Stimulated activated CD4-positive, alpha-beta T cell treated with anti-CD3 and anti-CD28 coated beads, Interleukin-1b, Interleukin-23, amount 100 ng/mL, for 1 hour (primary cell): ENCODE results near the gene CDC42SE2.
A peak's percentile ranks its signal among the peaks of the same experiment; 100 is the strongest.

Experiments used
- DNase-seq, 2 donors: peaks; one replicate each; pipeline ENCODE4 v3.0.0-alpha.2; 2020; ENCODE audit warnings: low read depth in 2 of 2

The CDC42SE2 gene, protein sequence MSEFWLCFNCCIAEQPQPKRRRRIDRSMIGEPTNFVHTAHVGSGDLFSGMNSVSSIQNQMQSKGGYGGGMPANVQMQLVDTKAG

DNA sequence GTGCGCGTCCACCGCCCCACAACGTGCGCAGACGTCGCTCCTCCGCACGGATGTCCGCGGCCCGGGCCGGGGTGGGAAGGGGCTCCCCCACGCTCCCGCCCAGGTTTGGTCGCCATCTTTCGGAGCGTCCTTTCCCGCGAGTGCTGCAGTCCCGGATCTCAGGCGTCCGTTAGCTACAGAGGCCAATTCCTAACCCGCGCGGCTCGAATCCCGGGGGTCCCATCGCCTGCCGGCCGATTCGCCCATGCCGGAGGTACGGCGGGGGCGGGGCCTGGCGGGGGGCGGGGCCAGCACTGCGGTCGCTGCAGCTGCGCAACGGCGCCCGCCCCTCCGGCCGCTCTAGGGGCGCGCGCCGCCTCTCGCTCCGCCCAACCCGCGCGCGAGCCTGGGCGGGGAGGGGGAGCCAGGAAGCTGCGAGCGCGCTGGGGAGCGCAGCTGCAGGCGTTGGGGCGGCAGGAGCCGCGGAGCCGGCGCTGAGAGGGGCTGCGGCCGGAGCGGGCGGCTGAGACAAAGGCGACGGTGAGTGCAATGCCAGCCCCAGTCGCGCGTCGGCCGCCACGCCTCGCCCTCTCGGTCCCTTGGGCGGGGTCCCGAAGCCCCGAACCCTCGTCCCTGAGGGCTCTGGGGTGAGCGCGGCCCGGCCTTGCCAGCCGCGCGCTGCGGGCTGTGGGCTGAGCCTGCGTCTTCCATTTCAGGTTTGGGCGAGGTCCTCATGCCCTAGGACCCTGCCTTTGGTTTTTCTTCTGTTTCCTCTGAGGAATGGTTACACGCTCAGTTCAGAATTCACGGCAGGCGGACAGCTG is at the start of gene CDC42SE2:
Gene CDC42SE2 (plus strand): TSS at position 406 of the 803 bp plus-strand sequence. CDS start 95,441 bp downstream, outside the sequence.
- DNase-seq, result peak; percentile 61 to 65

DNA sequence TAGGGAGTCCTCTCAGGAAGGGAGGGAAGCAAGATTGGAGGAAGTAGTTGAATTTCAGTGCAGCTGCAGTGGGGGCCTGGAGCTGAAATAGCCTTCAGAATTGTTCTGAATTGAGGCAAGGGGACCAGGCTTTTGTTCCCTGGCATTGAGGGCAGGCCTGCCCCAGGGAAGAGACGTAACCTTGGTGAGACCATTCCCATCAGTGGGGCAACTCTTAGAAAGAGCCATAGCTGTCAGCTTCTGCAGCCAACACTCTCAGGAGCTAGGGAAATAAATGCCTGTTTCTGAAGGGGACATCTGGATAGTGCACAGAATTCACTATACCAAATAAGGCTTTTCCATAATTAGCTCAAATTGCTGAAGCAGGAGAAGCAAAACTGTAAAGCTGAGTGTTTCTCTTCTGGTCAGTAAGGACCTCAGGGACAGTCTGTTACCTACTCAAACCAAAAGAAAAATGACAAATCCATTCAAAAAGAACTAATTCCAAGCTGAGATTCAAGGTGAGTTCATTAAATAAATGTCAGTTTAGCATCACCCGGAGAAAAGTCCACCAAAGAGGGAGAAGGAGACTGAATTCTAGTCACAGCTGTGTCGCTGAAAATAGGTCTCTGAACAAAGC is 49.1 kb upstream of the CDC42SE2 start:
- no peak for DNase-seq

DNA sequence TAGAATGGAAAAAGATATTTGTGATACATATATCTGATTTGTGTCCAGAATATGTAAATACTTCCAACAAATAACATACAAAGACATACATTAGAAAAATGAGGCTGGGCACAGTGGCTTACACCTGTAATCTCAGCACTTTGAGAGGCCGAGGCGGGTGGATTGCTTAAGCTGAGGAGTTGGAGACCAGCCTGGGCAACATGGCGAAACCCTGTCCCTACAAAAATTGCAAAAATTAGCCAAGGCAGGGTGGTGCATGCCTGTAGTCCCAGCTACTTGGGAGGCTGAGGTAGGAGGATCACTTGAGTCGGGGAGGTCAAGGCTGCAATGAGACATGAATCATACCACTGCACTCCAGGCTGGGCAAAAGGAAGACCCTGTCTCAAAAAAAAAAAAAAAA is 46.1 kb upstream of the CDC42SE2 start:
- DNase-seq, result no peak

DNA sequence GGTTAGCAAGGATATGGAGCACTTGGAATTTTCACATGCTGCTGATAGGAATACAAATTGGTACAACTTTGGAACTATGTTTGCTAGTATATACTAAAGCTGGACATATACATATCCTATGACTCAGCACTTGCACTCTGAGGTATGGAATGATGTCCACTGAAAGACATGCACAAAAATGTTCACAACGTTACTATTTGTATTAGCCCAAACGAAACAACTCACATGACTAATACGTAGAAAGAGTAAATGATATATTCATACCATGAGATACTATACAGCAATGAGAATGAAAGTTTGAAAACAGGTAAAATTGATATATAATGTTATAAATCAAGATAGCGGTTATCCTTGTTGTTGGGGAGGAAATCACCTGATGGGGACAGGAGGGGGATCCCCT is 45.5 kb upstream of the CDC42SE2 start:
- no peak for DNase-seq

DNA sequence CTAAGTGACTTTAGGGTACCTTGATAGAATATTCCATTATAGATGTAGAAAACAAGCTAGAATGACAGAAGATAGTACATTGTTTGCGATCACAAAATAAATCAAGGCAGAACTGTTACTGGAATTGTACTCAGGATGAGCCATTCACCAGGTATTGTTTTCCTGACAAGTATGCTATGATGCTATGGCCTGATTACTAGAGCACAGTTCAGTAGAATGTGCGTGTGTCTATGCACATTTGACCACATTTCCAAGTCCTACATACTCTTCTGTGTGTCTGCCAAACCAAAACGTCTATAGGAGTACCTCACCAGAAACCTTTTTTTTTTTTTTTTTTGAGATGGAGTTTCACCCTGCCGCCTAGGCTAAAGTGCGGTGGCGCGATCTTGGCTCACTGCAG is 43.3 kb upstream of the CDC42SE2 start:
- no peak for DNase-seq

DNA sequence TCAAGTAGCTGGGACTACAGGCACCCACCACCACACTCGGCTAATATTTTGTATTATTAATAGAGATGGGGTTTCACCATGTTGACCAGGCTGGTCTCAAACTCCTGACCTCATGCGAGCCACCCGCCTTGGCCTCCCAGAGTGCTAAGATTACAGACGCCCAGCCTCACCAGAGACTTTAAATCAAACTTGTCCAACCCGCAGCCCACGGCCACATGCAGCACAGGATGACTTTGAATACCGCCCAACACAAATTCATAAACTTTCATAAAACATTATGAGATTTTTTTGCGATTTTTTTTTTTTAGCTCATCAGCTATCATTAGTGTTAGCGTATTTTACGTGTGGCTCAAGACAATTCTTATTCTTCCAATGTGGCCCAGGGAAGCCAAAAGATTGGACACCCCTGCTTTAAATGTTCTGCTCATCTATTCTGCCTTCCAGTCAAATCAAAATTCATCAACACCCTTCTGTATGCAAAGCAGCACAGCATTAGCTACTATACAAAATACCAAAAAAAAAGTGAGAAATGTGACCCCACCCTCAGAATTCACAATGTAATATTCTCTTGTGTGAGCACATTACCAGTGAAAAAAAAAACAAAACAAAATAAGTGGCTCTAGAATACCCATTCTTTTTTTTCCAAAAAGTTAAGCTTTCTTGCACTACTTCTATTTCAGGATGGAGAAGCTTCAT is 42.7 kb upstream of the CDC42SE2 start:
- DNase-seq, result no peak

DNA sequence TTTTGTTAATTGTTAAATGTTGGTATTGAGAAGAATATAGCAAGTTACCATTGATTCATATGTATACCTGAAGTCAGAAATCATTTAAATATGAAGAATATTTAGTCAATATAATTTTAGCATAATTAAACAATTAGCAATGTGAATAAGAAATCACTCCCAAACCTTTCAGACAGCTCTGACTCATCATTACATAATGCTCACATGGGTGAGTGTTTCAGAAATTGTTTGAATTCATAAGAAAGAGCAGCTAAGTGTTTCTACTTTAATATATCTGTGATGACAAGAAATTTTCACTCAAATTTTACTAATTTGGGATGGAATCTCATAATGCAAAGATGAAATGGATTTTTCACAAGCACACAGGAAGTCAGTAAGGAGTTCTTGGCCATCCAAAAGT is 42.0 kb upstream of the CDC42SE2 start:
- no peak for DNase-seq

DNA sequence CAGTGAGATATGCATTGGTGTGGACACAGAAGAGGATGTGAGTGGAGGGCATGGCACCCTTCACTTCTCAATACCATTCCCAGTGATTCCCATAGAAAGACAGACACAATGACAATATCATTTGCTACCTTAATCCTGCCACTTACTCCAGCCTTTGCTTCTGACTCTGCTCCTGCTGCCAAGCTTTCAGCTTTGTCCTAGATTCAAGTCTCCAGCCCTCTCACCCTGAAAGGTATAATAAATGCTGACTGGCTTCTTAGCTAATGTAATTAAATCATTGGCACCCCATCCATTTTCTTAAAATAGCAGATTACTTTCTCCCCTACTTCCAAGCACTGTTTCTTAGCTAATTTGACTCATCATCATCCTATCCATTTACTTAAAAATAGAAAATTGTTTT is 41.1 kb upstream of the CDC42SE2 start:
- no peak for DNase-seq

DNA sequence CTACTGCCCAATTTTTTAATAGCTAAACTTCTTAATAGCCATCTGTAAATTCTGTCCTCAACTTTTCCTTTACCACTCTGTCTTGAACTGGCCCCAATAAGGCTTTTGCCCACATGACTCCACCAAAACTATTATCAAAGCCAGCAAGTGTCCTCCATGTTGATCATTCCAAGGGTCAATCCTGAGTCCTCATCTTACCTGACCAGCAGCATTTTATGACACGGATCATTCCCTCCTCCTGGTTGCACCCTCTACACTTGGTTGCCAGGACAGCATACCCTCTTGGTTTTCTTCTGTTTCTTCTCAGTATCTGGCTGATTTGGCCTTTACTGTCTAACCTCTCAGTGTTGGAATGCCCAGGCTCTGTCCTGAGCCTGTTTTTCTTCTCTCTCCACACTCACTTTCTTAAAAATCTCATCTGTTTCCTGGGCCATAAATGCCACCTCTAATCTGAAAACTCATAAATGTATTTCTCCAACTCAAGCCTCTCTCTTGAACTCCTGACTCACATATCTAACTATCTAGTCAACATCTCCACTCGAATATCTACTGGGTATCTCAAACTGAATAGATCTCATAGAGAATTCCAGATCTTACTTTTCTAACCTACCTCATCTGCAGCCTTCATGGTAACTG is 40.0 kb upstream of the CDC42SE2 start:
- no peak for DNase-seq

DNA sequence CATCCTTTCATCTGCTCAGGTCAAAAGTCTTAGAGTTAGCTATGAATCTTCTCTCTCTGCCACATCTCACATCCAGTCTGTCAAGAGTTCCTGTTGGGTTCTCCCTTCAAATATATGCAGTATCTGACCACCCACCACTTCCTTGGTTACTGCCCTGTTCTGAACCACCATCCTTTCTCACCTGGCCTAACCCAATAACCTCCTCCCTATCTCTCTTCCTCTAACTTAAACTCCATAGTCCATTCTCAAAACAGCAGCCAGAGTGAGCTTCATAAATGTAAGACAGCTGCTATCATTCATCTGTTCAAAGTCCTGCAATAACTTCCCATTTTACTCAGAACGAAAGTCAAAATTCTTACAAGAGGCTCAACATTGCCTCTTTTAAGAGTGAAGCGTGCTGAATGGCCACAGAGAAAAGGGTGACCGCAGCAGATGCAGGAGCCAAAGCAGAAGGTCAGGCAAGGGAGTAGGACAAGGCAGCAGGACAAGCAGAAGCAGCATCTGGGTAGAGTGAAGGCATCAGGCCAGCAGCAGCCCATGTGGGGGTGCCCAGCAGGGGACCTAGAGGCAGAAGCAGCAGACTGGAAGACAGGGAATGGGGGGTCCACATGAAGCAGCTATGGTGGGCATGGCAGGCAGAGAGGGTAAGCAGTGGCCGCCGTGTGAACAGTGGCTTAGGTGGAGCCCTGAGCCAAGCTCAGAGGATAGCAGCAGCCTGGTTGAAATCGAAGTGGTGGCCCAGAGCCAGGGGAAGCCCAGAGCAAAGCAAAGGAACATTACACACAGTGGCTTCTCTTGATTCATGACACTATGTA is 39.3 kb upstream of the CDC42SE2 start:
- no peak for DNase-seq

DNA sequence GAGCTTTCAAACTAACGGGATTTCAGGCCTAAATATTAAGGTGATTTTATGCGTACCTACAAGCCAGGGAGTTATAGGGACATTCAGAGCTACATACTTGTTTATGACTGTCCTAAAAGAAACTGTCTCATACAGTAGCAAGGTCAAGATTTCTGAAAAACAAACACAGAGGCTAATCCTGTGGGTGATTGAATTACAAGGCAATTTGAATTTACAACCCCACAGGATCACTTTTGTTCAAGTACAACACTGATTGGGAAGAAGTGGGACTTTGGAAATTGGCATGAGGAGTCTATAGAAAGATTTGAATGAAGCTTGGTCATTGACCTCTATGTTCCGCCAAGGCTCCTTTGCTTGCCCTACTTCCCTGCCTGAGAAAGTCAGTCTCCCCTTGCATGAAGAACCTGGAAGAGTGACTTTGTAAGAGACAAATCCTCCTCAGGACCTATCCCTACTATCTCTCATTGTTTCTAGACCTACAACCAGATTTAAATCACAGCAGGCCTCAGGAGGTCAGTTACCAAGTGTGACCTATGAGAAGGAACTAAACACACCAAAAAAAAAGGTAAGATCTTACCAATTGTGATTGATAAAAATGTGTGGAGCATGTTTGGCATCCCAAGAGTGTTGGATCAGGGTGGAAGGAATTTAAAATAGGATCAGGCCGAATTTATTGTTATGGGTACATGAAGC is 38.4 kb upstream of the CDC42SE2 start:
- no peak for DNase-seq

DNA sequence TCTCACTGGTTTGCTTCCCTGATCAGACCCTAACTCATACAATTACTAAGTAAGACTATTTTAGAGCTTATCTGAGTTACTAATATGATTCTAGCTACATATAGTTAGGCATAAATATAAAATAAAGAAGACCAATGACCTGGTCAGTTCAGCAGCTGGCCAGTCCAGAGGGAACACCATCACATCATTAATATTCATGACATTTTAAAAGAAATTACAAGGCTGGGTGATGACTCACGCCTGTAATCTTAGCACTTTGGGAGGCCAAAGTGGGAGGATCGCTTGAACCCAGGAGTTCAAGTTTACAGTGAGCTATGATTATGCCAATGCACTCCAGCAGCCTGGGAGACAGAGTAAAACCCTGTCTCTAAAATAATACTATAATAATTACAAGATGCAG is 37.0 kb upstream of the CDC42SE2 start:
- no peak for DNase-seq

DNA sequence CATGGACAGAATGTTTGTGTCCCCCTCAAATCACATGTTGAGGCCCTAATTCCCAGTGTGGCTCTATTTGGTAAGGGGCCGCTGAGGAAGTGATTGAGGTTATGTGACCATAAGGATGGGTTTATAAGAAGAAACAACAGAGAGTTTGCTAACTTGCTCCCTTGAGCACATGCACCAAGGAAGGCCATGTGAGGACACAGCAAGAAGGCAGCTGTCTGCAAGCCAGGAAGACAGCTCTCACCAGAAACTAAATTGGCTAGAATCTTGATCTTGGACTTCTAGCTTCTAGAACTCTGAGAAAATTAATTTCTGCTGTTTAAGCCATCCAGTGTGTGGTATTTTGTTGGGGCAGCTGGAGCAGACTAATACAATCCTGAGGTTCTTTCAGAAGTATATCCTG is 35.2 kb upstream of the CDC42SE2 start:
- DNase-seq, result no peak

DNA sequence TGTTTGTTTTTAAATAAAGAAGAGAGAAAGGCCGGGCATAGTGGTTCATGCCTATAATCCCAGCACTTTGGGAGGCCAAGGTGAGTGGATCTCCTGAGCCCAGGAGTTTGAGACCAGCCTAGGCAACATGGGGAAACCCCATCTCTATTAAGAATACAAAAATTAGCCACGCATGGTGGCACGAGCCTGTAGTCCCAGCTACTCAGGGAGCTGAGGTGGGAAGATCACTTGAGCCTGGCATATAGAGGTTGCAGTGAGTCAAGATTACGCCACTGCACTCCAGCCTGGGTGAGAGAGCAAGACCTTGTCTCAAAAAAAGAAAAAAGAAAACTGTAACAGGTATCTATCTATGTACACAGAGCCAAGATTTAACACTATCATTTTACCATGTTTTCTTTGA is 34.2 kb upstream of the CDC42SE2 start:
- DNase-seq, result no peak

DNA sequence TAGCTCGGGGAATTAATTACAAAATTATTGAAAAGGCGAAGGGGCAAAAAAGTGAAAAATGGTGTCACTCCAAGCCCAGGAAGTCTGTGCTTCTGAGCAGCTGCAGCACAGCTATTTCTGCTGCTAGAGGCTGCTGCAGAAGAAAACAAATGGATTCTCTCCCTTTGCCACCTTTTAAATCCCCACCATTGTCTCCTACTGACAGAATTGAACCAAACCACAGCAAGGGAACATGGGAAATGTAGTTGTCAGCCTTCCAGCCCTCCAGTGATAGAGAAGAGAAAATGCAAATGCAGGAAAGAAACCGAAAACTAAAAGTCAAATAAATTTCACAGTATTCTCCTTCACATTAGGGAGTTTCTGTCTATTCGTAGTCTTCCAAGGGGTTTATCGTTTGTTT is 33.4 kb upstream of the CDC42SE2 start:
- no peak for DNase-seq

DNA sequence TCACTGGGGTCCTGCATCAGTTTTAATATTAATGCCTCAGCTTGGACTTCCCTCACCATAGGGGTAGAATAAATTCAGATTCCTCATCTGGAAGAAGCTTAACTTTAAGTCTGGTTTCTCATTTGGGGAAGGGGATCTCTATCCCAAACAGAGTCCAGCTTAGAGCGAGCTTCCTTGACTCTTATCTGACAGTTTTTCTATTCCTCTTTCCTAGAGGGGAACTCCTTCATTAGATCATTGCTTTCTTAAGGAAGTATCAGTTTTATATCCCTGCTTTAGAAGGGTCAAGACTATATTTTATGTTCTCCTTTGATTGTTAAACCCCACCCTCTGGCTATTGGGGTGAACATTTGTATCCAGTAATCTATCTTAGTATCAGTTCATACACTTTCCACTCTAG is 24.2 kb upstream of the CDC42SE2 start:
- no peak for DNase-seq

DNA sequence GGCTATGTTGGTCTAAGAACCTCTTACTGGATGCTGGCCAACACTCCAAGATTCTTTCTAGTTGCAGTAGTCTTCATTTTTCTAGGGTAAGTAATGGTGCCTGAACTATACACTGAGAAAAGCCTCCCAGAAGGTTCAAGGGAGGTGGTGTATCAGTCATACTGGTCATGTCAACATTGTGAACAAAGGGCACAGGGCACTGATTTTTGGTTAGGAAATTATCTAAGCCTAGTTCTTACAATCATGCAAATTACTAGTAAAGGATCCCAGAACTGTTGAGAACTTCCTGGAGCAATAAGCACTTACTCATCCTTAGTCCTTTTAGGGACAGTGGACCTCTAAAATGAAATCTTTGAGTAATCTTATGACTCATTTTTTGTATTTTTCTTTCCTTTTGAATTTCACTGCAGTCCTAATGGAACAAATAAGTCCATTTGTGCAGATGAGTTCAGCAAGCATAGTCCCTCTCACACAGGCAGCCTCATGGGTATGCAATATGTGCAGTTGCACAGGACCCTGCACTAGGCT is 21.1 kb upstream of the CDC42SE2 start:
- DNase-seq, result no peak

DNA sequence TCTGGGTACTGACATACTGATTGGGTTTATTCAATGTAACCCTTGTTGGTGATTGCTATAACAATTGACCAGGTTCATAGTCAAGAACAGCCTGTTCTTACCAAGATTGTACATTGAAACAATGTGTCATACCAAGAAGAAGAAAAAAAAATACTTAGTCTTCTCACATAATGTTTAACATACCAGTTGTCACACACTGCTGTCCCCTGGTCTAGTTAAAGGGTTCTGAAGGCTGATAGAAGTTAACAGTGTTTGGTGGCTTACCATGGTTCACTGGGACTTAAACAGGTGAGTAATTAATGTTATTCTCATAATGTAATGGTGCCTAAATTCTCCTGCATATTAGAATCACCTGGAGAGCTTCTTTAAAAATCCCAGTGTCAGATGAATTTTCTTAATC is 18.5 kb upstream of the CDC42SE2 start:
- no peak for DNase-seq

DNA sequence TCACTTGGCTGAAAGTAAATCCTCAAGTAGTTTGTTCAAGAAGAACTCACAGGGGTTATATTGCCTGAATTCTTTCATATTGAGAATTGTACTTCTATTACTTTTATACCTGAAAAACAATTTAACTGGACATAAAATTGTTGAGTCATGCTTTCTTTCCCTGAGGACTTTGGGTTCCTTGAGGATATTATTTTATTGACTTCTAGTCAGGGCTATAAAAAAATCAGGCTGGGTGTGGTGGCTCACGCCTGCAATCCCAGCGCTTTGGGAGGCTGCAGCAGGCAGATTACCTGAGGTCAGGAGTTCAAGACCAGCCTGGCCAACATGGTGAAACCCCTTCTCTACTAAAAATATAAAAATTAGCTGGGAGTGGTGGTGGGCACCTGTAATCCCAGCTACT is 17.9 kb upstream of the CDC42SE2 start:
- DNase-seq, result no peak

DNA sequence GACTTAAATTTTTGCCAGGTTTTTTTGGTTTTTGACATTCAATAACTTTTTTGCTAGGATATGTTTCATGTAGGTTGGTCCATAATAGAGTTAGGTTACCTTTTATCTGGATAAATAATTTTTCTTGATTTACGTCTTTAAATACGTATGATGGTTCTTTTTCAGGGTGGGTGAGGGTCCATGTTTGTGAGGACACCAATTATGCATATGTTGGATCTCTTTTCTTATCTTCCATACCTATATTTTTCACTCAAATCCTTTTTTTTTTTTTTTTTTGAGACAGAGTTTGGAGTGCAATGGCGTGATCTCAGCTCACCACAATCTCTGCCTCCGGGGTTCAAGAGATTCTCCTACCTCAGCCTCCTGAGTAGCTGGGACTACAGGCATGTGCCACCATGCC is 17.3 kb upstream of the CDC42SE2 start:
- no peak for DNase-seq
